Activated T-helper 2 cell treated with anti-CD3 and anti-CD28 coated beads, Interferon-gamma antibody, Interleukin-2, Interleukin-4, amounts not matched to agents 10 μg/mL and 5 μg/mL and 100 μg/mL, durations not matched to agents 14 hours and 24 hours and 36 hours (primary cell): ENCODE results near the gene LETM1. TPM values are rescaled to one million over a fixed set of nuclear protein-coding genes. Genes with fewer than 3 reads are reported as not detected.

ENCODE experiments used
- DNase-seq: peaks from one replicate; pipeline ENCODE4 v3.0.0; 2021; ENCODE audit warnings: low spot score
- H3K27ac Mint-ChIP-seq: one replicate; pipeline ENCODE4 v1.8.0; 2021; ENCODE audit warnings: mixed read lengths
- H3K27me3 Mint-ChIP-seq: one replicate; pipeline ENCODE4 v1.8.0; 2021; ENCODE audit warnings: low read depth, mixed read lengths
- H3K36me3 Mint-ChIP-seq: one replicate; pipeline ENCODE4 v1.8.0; 2021; ENCODE audit warnings: low read depth, mixed read lengths
- H3K4me1 Mint-ChIP-seq: one replicate; pipeline ENCODE4 v1.8.0; 2021; ENCODE audit warnings: low read depth, mixed read lengths
- H3K4me3 Mint-ChIP-seq: one replicate; pipeline ENCODE4 v1.8.0; 2021; ENCODE audit warnings: low read depth, mild to moderate bottlenecking, moderate library complexity, mixed read lengths
- H3K9me3 Mint-ChIP-seq: one replicate; pipeline ENCODE4 v1.8.0; 2021; ENCODE audit warnings: mixed read lengths
- intact Hi-C: fragments of 100-400 bp; cut with micrococcal nuclease; formaldehyde crosslinking; loops from one replicate; pipeline ENCODE4 v1.15.1; 2023
- total RNA-seq: library from RNA; stranded (reverse); gene quantifications from 2 replicates; pipeline ENCODE4 v1.2.3, GENCODE V29; 2022

The LETM1 gene
- total RNA-seq, 1 donor from 2014 or later: 76.6 TPM

DNA sequence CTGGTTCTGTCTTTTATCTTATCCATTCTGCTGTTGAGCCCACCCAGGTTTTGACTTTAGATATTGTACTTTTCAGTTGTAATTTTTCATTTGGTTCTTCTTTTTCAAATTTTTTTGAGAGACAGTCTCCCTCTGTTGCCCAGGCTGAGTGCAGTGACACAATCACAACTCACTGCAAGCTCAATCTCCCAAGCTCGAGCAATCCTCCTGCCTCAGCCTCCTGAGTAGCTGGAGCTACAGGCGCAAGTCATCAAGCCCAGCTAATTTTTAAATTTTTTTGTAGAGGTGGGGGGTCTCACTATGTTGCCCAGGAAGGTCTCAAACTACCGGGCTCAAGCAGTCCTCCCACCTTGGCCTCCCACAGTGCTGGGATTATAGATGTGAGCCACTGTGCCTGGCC, 25.7 kb downstream of the LETM1 start:
- Mint-ChIP-seq H3K4me1 (peaks cover 12% of the 10 kb centered on the region), H3K36me3 (peaks cover 48% of the 10 kb centered on the region), H3K27me3 (no peaks in the 10 kb centered on the region), H3K27ac (no peak overlapping the region), H3K4me3 (no peak overlapping the region), H3K9me3 (no peaks in the 10 kb centered on the region)
- DNase-seq: no peak
- intact Hi-C loops: no loop called here

DNA sequence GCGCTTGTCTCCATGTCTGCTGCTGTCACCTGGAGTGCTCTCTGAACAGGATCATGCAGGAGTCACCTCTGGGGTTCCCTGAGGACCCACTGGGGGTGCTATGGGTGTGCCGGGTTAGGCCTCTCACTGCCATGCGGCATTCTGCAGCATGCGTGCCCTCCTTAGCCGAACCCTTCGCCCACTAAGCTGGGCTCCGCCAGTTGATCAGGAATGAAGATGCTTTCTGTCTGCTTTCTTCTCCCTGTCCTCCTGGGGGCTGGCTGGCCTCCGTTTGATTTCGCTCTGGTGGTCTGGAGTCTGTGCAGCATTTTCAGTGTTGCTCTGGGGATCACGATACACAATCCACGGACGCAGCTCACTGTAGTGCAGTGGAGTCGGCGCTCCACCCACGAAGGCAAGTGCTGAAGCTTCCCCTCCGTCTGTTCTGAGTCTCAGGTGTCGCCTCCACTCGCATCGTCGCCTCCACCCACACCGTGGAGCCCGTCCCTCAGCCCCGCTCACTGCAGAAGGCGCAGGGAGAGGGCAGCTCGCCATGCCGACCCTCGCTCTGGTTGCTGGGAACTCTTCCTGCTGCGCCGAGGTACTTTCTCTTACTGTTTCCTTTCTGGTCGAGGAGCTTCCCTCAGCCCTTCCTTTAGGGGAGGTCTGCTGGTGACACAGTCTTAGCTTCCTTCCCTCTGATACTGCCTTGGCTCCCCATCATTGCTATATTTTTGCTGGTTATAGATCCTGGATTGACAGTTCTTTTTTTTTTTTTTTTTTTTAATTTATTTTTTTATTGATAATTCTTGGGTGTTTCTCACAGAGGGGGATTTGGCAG, 29.2 kb downstream of the LETM1 start:
- H3K4me1 Mint-ChIP-seq: peaks cover 8% of the 10 kb centered on the region
- no peak overlapping the region for H3K4me3 Mint-ChIP-seq
- no peak for DNase-seq
- H3K27ac Mint-ChIP-seq: no peak overlapping the region
- no peaks in the 10 kb centered on the region for H3K27me3 Mint-ChIP-seq
- peaks cover 59% of the 10 kb centered on the region for H3K36me3 Mint-ChIP-seq
- no peaks in the 10 kb centered on the region for H3K9me3 Mint-ChIP-seq
- intact Hi-C loops: no loop called here

DNA sequence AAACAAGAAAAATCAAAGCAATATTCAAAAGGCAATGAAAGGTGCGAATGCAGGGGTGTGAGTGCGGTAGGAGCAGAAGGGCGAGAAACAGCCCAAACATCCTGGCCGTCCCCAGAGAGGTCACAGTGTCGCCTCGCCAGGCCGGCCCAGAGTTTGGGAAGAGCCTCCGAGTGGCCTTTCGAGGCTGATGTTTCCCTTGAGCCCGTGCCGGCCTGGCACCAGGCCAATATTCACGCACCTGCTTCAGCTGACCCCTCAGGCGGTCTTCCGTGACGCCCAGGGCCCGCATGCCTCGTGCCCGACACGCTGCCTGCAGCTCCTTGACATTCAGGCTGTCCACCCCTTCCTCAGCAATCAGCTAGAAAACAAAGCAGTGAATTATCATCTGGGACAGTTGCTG, 30.6 kb downstream of the LETM1 start:
- H3K4me3 Mint-ChIP-seq: no peak overlapping the region
- intact Hi-C loops: no loop called here
- no peak for DNase-seq
- no peaks in the 10 kb centered on the region for H3K27me3 Mint-ChIP-seq
- no peak overlapping the region for H3K27ac Mint-ChIP-seq
- H3K36me3 Mint-ChIP-seq: peaks cover 51% of the 10 kb centered on the region
- no peaks in the 10 kb centered on the region for H3K4me1 Mint-ChIP-seq
- H3K9me3 Mint-ChIP-seq: no peaks in the 10 kb centered on the region

DNA sequence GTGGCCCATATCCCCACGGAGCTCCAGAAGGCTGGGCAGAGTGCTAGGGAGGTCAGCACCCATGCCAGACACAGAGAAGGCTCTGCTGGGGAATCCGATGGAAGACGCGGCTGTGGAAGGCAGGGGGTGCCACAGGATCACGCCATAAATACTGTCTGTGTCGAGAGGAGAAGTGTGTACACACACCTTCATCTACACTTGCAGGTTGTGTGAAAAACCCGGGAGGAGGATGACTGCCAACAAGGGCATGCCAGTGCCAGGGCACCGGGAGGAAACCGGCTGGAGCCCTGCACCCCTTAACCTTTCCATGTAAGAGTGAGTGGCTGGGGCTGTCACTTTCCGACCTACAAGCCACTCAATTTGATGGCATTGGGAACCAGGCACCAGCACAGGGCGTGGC, 31.2 kb downstream of the LETM1 start:
- DNase-seq: no peak
- Mint-ChIP-seq H3K36me3 (peaks cover 50% of the 10 kb centered on the region), H3K4me1 (no peaks in the 10 kb centered on the region), H3K4me3 (no peak overlapping the region), H3K9me3 (no peaks in the 10 kb centered on the region), H3K27ac (no peak overlapping the region), H3K27me3 (no peaks in the 10 kb centered on the region)
- intact Hi-C loops: no loop called here

DNA sequence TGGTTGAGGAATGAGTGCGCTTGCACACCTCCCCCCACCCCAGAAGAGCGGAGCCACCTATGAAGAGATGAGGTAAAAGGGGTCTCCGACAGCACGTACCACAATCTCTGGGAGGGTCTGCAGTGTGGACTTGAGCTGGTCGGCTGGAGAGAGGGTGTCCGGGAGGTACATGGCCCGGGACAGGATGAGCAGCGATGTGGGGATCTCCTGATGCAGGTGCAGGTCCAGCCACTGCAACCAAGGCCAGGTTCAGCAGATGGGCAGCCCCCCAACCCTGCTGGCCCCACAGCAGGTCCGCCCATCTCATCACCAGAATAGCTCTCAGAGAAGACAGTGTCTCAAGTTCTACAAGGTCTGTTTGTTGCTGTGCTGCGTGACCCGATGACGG, 32.4 kb downstream of the LETM1 start:
- H3K27me3 Mint-ChIP-seq: no peaks in the 10 kb centered on the region
- H3K9me3 Mint-ChIP-seq: no peaks in the 10 kb centered on the region
- H3K36me3 Mint-ChIP-seq: peaks cover 53% of the 10 kb centered on the region

DNA sequence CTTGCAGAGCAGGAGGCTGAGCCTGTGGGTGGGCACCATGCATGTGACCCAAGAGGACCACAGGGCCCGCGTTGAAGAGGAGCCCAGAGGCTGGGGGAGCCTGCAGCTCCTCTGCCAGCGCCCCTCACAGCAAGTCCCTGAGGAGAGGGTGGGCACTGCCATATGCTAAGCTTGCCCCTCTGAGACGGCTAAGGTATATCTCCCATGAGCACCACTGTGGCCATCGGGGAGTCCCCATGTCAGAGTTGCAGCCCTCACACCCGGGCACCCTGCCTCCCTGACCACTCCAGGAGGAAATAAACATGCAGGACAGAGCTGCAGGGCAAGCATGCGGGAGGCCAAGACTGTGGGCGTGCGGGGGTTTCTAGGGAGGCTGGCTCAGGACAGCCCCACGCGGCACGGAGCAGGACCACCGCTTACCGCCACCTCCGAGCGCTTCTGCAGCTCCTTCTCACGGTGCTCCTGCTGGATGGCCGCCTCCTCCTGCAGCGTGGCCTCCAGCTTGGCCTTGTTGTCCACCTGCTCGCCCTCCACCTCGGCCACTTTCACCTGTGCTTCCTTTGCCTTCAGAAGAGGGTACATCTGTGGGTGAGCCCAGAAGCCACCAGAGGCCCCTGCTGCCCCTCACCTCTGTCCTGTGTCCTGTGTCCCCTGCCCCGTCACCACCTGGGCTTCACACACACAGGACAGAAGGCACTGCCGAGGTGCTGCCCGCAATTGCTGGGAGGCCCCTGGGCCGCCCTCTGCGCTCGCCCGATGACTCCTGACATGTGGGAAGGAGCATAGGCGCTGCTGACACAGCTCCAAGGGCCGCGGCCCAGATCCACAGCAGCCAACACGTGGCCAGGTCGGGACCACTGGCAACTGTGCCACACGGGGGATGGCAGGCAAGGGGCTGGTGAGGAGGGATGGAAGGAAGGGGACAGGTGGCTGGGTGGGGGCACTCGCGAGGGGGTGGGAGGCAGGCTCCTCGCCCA, 33.1 kb downstream of the LETM1 start:
- peaks cover 56% of the 10 kb centered on the region for H3K36me3 Mint-ChIP-seq

More for the DNA sequence above, 32.4 kb downstream of the LETM1 start:
- intact Hi-C loops: no loop called here
- Mint-ChIP-seq H3K4me3 (no peak overlapping the region), H3K4me1 (no peaks in the 10 kb centered on the region), H3K27ac (no peak overlapping the region)
- DNase-seq: no peak

DNA sequence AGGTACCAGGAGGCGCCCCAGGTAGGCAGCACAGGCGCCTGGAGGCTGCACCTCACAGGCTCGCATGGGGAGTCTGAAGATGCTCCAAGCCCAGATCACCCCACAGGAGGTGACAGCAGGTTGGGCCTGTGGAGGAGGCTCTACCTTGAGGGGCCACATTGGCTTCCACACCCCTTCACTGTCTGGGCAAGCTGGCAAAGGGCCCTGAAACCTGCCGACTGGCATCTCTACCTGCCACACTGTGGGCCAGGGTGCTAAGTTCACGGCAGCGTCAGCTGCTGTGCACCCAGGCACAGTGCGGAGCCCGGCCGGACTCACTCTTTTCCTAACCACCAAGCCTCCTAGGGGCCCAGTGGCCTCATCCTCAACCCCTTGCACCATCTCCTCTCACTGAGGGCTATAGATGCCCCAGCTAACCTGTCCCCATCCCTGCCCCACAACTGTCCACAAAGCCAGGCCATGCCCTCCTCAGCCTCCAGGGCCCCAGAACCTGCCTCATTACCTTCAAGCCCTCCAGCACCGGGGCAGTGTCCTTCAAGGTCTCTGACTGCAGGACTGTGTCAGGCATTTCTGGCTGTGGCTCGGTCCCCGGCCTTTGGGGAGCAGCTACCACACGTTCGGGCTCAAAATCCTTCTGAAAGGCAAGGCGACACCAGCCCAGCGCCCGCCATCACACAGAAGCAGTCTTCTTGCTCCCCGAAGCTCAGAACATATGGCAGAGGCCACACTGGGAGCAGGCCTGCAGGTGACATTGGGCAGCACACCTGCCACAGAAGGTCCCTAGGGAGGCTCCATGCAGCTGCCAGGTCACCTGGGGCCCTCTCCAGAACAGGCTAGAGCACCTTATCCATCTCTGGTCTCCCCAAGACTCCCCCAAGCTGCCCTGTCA, 34.0 kb downstream of the LETM1 start:
- H3K4me1 Mint-ChIP-seq: no peaks in the 10 kb centered on the region
- H3K36me3 Mint-ChIP-seq: peaks cover 59% of the 10 kb centered on the region
- no peaks in the 10 kb centered on the region for H3K27me3 Mint-ChIP-seq
- H3K9me3 Mint-ChIP-seq: no peaks in the 10 kb centered on the region
- DNase-seq: no peak
- intact Hi-C loops: no loop called here
- no peak overlapping the region for H3K27ac Mint-ChIP-seq
- no peak overlapping the region for H3K4me3 Mint-ChIP-seq

More for the DNA sequence above, 33.1 kb downstream of the LETM1 start:
- H3K4me1 Mint-ChIP-seq: no peaks in the 10 kb centered on the region
- no peaks in the 10 kb centered on the region for H3K9me3 Mint-ChIP-seq
- H3K27ac Mint-ChIP-seq: no peak overlapping the region
- no peak overlapping the region for H3K4me3 Mint-ChIP-seq
- no peak for DNase-seq
- intact Hi-C loops: no loop called here
- H3K27me3 Mint-ChIP-seq: no peaks in the 10 kb centered on the region

DNA sequence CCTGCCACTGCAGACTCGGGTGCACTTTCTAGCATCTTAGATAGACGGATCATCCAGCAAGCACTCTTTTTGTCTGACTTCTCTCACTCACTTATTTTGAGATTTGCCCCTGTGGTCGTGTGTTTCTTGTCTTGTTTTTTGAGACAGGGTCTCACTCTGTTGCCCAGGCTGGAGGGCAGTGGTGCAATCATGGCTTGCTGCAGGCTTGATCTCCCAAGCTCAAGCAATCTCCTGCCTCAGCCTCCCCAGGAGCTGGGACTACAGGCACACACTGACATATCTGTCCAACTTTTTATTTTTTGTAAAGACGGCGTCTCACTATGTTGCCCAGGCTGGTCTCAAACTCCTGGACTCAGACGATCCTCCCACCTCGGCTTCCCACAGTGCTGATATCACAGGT, 36.1 kb downstream of the LETM1 start:
- H3K4me3 Mint-ChIP-seq: no peak overlapping the region
- no peaks in the 10 kb centered on the region for H3K27me3 Mint-ChIP-seq
- intact Hi-C loops: no loop called here
- no peak for DNase-seq
- no peaks in the 10 kb centered on the region for H3K4me1 Mint-ChIP-seq
- H3K9me3 Mint-ChIP-seq: no peaks in the 10 kb centered on the region
- peaks cover 57% of the 10 kb centered on the region for H3K36me3 Mint-ChIP-seq
- no peak overlapping the region for H3K27ac Mint-ChIP-seq

DNA sequence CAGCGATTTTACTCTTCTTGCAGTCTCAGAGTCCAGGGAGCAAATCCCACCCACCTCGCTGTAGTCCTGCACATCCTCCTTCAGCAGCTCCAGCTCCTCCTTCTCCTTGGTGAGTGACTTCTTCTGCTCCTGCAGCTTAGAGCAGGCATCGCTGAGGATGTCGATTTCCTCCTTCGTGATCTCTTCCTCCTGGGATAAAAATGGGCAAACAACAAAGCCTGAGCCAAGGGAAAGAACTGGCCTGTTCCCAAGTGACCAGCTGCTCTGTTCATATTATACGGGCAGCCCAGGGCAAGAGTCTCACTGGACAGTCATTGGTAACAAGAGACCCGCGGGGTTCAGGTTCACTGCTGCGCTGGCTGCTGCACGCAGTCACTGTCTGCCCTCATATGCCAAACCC, 36.7 kb downstream of the LETM1 start:
- no peak for DNase-seq
- intact Hi-C loops: no loop called here
- Mint-ChIP-seq H3K4me3 (no peak overlapping the region), H3K4me1 (no peaks in the 10 kb centered on the region), H3K27ac (no peak overlapping the region), H3K9me3 (no peaks in the 10 kb centered on the region), H3K36me3 (peaks cover 57% of the 10 kb centered on the region), H3K27me3 (no peaks in the 10 kb centered on the region)

DNA sequence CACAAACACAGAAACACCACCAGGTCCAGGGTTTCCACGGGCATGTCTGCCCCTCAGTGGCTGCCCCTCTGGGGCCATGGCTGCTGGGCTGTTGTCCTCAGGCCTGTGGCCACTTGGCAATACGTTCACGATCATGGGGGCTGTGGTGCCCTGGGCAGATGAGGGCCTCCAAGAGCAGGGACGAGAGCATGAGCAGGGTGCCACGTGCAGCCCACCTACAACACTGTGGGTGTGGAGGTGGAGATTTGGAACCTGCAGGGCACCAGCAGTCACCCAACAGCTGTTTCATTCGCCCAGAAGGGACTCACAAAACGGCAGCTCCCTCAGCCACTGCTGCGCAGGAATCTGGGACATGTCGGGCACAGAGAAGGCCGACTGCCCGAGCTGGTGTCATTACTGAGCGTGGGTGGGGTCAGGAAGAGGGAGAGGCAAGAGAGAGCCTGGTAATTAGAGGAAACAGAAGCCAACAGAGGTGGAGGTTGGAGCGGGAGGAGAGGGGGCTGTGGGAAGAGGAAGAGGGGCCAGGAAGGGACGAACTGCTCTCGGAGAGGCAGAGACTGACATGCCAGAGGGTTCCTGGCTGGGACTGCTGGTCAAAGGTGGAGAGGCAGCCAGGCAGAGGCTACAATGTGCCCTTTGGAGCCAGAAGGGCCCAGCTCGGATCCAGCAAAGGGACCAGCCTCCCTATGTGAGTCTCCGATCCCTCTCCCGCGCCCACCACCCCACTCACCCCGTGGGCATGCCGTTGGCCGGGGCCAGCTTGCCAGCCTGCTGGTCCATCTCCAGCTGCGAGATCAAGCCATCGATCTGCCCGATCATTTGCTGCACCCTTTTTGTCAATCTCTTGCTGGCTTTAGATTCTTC, 39.7 kb downstream of the LETM1 start:
- DNase-seq: no peak
- no peaks in the 10 kb centered on the region for H3K9me3 Mint-ChIP-seq
- H3K4me1 Mint-ChIP-seq: no peaks in the 10 kb centered on the region
- no peak overlapping the region for H3K27ac Mint-ChIP-seq
- peaks cover 39% of the 10 kb centered on the region for H3K36me3 Mint-ChIP-seq
- no peak overlapping the region for H3K4me3 Mint-ChIP-seq
- no peaks in the 10 kb centered on the region for H3K27me3 Mint-ChIP-seq
- intact Hi-C loops: no loop called here

DNA sequence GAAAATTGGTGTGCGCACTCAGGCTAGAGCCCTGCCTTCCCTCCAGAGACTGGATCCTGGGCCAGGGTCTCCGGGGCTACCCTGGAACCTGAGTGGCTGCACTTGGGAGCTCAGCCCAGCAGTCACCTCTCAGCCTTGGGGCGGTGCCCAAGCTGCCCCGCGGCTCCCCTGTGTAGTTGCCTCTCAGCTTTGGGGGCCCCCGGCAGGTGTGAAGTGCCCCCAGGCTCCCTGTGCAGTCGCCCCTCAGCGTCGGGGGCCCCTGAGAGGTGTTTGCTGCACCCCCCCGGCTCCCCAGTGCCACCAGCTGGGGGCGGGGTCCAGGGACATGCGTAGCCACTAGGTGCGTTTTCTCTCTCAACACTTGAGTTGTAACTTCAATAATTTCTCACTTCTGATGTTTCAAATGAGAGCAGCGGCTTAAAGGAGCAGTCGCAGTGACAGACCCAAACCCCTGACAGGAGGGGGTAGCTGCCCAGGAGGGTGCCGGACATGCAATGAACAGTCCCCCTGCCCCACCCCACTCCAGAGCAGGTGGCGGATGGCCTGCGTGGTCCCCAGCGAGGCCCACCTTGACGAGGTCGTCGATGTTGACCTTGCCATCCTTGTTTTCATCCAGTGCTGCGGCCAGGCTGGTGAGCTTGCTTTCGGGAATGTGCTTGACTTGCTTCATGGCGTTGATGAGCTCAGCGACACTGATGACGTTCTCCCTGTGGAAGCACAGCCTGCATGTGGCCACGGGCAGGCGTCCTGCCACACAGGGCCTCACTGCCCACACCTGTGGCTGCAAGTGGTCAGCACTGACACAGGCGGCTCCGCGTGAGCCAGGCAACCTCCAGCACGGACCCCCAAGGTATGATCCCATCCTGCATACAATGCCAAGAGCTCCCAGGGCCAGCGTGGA, 40.6 kb downstream of the LETM1 start:
- H3K36me3 Mint-ChIP-seq: peaks cover 38% of the 10 kb centered on the region
- no peak overlapping the region for H3K4me3 Mint-ChIP-seq
- no peaks in the 10 kb centered on the region for H3K9me3 Mint-ChIP-seq
- no peaks in the 10 kb centered on the region for H3K4me1 Mint-ChIP-seq
- H3K27ac Mint-ChIP-seq: no peak overlapping the region
- intact Hi-C loops: no loop called here
- H3K27me3 Mint-ChIP-seq: no peaks in the 10 kb centered on the region
- no peak for DNase-seq
